Measurements from ENCODE around the gene FRMPD2.
"Not testable (repeated sequence)": the region's sequence is repeated elsewhere in the genome, so short reads cannot be mapped to it uniquely, and the experiment has no call there.

The FRMPD2 gene

DNA sequence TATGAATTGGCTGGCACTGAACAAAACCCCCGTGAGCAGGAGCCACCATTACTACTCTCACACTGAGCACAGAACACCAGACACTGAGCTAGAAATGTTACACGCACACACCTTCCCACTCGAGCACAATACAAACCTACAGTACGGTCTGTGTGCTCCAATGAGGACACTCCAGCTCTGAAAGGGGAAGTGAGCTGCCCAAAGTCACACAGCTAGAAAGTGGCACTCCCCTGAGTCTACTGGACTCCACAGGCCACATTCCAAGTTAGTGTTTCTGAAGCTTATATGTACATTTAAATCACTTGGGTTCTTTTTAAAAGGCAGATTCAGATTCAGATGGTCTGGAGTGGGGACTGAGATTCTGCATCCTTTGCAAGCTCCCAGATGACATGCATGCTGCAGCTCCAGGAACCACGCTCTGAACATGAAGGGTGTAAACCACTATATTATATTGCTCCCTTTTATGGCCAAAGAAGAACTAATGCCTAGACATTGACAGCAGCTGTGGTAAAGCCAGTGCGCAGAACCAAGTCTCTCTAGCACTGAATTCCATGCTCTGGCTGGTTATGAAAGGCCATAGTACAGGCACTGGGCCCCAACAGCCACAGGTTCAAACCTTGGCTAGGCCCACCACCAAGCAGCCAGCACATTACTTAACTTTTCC, 77.1 kb downstream of the FRMPD2 start:
- no peak for DNase-seq (ENCODE audit: low read depth)

DNA sequence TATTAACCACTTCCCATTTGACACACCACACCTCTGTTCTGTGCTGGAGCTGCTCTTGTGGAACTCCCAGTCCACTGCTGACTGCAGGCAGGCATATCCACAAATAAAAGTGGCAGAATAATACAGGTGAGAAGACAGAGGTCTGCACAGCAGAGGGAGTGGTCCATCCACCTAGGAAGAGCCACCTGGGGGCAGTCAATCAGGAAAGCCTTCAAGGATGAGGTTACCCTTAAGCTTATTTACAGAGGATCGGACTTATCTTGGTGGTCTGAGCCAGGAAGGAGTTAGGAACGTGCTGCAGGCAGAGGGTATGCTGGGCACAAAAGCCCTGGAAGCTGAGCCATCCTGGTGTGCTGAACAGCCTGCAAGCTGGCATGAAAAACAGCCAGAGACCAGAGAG, 78.7 kb downstream of the FRMPD2 start:
- no peak for DNase-seq (ENCODE audit: low read depth)

DNA sequence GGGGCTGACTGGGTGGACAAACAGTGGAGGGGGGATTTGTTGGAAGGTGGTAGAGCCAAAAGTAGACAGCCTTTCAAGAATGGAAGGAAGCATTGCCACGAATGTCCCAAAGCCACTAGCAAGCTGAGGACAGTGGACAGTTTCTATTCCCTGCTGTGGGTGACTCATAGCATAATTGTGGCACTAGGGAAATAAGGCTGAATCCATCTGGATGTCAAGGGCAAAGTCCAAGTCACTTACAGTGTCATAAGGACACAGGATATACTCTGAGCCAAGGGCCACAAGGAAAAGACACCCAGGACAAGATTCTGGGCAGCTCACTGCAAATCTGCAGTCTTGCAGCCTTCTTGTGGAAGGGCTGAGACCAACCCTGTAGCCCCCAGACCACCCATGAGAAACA, 79.7 kb downstream of the FRMPD2 start:
- DNase-seq (ENCODE audit: low read depth), result no peak

DNA sequence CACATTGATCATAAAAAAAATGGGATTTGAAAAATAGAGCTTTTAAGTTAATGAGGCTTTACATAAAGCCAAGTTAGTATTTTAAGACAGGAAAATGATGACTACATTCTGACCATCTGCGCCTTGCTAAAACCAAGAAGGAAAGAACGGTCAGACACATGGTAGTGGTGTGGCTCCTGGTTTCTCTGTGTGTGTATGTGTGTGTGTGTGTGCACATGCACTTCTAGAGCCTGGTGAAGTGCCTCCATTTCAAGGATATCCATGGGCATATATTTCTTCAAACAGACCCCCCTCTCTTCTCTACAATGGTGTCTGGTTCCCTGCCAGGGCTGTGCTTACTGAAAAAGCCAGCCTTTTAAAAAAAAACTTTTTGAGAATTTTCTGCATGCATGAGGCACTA, 80.9 kb downstream of the FRMPD2 start:
- DNase-seq (ENCODE audit: low read depth), result no peak

DNA sequence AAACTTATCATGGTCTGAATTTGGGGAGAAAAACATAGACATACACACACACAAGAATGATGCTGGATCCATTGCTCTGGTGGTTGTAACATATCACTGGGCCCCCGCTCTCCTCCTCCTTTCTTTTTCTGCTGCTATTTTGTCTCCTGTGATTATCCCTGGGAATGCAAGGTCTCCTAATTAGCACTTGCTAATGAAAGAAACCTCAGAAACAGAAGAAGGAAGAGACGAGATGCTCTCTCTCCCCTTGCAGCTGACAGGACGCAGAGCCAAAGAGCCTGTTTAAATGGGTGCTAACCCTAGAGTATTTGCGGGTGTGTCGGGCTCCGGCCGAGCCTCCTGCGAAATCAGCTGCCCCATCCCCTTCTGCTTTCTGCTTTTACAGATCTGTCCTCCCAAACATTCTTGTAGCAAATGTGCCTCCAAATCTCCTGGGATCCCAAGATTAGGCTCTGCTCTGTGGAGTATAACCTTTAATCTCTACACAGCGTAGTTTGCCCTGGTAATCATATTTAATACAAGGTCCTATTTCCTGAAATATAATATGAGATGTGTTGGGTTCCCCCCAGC, 81.5 kb downstream of the FRMPD2 start:
- DNase-seq (ENCODE audit: low read depth), result no peak

DNA sequence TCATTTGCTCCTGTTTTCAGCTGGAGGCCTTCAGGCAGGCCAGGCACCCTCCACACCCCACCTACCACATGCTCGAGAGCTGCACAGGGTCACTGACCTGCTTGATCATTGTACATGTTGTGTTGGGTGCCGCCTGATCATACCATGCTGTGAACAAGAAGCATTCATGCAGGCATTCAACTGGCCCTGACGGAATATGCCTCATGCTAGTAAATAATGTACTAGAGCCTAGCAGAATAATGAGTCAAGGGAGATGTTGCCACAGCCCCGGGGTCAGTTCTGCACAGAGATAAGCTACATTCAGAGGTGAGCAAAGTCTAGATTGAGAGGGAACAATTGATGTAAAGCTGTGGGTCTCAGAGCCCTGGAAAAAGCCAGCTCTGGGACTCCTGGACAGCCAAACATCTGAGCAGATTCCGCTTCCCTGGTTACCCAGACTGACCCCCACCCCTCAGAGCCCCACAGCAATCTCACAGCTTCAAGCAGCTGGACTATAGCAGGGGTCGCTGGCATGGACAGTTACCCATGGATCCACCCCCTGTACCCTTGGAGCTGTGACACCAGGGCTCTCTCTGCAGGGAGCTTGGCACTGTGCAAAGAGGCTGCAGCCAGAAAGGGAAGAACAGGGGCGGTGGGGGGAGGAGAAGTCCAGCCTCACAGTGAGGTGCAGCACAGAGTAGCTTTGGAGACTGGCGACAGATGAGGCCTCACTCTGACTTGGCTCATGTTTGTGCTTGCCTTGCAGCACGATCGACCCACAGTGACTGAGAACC, 86.6 kb downstream of the FRMPD2 start:
- no peak for DNase-seq (ENCODE audit: low read depth)

DNA sequence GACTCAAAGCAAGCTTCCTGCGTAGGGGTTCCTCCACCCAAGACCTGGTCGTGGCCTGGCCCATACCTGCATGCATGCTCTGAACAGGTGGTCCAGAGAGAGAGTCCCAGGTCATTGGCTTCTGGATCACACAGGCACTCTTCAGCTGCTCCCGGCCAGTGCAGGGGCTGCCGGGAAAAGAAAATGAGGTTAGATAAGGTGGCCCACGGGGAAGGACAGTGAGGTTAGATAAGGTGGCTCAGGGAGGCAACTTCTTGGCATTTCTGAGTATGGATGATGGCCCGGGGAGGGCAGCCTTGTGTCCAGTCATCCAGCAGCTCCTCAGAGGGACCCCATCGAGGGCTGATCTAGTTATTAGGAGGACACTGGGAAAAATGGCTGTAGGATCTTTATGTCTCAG, 87.4 kb downstream of the FRMPD2 start:
- DNase-seq (ENCODE audit: low read depth), result no peak

DNA sequence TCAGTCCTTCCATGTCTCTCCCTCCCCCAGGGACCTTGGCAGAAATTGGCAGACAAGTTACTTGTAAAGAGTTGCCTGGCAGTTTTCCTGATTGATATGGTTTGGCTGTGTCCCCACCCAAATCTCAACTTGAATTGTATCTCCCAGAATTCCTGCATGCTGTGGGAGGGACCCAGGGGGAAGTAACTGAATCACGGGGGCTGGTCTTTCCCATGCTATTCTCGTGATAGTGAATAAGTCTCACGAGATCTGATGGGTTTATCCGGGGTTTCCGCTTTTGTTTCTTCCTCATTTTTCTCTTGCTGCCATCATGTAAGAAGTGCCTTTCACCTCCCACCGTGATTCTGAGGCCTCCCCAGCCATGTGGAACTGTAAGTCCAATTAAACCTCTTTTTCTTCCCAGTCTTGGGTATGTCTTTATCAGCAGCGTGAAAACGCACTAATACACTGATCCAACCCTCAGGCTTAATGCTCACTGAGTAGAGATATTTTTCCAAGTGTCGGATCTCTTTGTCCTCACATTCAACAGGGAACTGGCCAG, 88.2 kb downstream of the FRMPD2 start:
- DNase-seq (ENCODE audit: low read depth), result not testable (repeated sequence)

DNA sequence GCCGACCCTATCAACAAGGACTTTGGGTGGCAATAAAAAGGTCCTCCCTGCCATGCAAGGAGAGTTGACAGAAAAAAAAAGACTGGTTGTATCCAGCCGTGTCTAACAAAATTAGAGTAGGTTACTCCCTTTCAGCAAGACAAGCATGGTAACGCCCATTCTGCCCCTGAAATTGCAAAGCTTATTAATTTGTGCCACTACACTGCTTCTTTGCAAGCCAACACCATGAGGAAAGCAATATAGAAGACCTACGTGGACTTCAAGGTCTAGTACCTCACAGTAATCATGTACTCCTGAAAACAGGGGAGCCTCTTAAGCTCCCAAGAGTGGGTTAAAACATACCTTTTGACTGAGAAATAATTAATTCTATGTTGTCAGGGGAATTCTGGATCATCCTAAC, 90.3 kb downstream of the FRMPD2 start:
- no peak for DNase-seq (ENCODE audit: low read depth)

DNA sequence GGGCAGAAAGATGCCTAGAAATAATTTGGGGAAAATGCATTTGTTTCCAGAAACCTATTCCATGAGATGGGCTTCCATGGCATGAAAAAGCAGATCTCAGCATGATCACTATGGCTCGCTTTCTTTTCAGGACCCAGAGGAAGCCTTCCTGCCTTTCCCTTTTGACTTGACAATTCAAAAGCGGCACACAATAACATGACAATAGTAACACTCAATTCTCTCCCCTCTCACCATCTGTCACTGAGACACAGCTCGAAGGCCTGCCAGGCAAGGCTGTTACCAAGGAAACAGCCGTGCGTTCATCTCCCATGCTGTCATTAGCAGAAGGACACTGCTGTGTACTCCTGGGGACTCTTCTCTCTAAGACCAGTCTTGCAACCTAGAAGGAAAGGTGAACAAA, 101.8 kb downstream of the FRMPD2 start:
- not testable (repeated sequence) for DNase-seq (ENCODE audit: low read depth)

DNA sequence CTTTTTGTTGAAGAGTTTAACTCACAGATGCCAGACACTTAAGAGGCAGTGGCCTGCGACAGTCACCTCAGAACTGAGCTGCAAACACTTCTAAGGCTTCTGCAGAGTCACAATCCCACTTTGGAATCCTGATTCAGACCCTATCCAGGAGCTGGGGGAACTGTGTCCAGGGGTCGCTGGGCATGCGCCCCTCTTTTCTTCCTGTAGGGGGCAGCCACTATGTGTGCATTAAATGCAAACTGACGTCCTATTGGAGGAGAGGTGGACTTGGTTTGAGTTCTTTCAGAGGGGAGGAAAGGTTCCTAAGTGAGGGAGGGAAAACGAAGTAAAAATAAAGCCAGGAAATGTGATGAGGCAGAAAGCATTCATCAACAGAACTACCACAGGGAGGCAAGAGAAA, 113.8 kb downstream of the FRMPD2 start:
- not testable (repeated sequence) for DNase-seq (ENCODE audit: low read depth)

DNA sequence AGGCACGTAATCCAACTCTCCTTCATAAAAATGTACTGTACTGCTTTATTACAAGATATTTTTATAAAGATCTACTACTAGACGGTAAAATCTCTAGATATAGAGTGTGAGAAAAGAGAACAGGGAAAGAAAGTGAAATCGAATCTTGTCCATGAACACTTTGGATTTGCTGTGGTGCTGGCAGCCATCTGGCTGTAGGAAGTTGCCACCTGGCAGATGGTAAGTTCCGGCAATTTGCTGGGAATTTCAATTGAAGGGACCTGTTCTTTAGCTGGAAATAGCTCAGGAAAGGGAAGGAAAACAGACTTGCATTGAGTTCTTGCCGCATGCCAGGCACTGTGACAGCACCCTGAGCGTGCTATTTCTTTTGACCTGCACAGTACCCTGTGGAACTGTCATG, 114.3 kb downstream of the FRMPD2 start:
- DNase-seq (ENCODE audit: low read depth), result not testable (repeated sequence)

DNA sequence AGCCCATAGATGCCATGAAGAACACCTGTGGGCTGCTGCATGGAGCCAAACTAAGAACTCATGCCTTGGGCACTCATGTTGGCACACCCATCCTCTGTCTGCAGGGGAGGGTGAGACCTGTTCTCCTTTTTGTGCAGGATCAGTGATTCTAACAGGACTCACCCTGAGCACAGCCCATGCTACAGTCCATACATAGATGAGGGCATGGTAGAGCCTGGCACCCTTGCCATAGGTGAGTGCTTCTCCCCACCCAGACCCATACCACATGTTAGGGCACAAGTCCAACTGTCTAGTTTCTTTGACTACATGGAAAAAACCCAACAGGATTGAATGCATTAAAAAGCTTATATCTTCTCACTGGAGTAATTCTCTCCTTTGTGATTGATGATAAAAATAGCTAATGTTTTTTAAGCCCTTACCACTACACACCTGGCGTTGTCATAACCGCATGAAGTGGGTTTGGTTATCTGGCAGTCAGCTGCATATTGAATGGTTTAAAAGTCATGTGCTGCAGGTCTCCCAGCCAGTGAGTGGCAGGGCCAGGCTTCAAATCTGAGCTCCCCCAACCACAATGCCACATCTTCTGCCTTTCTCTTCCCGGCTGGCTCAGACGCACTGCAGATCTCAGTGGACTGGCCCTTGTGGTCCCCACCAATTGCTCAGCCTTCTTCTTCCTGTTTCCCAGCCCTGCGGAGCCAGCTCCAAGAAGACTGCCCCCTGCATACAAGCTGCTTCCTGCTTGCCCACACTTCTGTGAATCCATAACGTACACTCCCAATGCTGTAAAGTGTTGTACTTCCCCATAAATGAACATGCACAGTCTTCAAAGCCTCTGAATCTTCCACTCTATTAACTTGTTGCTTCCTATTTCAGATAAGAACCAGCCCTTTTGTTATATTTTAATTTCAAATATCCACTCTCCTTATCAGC, 120.0 kb downstream of the FRMPD2 start:
- DNase-seq (ENCODE audit: low read depth), result not testable (repeated sequence)

DNA sequence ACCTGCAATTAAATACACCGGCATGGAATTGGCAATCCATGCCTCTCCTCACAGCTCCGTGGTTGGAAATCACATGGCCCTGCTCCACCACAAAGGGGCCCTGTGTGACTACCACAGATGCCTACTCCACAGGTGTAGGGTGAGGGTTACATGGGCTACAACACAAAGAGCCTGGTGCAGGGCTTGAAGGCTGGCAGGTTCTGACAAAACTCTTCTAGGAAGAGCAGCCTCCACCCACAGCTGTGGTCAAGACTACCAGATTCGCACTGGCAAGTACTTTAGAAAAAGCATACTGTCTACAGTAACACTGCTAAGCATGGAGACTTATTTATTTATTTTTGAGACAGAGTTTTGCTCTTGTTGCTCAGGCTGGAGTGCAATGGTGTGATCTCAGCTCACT, 126.9 kb downstream of the FRMPD2 start:
- DNase-seq (ENCODE audit: low read depth), result not testable (repeated sequence)

DNA sequence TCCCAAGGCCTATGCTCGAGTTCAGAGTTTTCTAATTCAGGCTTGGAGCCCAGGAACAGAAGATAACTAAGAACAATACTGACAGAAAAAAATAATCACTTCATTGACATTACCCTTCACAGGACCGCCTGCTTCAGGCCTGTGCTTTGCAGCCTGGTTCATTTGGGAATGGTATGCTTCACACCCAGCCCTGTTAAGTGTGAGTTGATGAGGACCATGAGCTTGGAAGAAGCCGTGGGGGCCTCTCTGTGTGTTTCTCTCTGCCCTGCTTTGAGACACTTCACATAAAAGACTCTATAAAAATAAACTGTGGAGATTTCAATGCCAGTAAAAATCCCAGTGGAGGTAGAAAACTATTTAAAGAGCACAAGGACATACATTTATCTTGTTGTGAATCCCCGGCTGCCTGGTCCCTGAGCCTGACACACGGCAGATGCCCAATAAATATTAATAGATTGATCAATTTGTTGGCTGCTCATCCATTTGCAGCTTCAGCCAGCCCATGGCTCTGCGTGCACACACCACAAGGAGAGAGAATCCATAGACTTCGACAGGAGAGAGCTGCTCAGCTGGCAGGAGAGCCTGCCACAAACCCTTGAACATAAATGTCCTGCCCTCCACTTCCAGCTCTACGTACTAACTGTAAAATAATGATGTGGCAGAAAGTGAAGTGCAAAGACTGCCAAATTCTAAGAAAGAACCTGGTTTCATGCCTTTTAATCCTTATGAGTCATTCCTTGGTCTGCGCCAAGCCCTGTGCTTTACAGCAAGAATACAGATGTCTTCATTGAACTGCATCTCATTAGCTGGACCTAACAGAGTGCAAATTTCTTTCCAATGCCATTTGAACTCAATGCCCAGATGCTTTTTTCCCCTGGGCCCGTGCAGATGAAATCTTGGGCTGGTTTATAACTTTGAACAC, 130.5 kb downstream of the FRMPD2 start:
- not testable (repeated sequence) for DNase-seq (ENCODE audit: low read depth)

DNA sequence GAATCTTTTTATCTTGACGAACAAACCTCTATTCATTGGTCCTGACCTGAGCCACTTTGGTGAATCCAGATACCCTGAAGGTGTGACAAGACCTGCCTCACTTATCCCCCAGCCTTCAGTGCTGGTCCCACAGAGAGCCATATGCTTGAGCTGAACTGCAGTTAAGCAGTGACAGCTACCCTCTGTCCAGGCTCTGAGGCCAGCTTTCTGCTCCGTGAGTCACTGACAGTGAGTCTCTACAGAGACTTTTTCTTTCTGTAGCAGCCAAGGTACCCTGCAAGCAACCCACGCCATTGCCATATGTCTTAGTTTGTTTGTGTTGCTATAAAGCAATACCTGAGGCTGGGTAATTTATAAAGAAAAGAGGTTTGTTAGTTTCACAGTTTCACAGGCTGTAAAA, 133.5 kb downstream of the FRMPD2 start:
- not testable (repeated sequence) for DNase-seq (ENCODE audit: low read depth)

DNA sequence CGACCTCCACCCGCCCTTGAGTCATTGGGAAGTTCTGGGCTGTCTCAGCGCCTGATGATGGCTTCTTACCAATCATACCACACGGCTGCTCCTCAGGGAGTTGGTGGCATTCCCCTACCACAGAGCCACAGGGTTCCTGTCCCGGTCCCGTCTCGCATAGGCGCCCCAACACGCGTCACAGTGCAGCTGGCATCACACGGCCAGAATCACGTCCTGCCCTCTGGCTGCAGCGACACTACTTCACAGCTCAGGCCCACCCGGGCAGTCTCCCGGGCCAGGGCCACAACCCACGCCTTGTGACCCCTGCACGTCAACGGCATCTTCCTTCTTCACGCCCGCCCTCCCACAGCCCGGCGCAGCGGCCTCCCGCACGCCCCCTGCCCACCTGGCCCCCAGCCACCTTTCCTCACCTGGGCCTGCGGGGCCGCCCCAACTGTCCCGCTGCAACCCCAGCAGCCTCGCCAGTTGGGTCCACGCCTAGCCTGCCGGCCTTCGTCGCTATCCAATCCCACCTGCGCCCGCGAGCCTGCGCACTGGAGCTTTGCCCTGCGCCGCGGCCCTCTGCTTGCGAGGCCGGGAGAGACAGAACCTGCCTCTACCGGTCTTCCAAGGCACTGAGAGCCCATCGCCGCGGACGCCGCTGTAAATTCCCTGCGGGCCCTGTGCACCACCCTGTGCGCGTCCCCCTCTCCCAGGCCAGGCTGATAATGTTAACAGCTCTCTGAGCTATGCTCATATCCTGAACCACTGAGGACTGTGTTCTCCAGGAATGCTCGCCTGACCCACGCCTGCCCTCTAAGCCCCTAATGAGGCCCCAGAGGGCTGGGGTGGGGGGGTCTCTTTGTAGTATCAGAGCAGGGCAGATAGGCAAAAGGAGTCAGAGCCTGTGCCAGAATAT, 134.3 kb downstream of the FRMPD2 start:
- DNase-seq (ENCODE audit: low read depth), result not testable (repeated sequence)

DNA sequence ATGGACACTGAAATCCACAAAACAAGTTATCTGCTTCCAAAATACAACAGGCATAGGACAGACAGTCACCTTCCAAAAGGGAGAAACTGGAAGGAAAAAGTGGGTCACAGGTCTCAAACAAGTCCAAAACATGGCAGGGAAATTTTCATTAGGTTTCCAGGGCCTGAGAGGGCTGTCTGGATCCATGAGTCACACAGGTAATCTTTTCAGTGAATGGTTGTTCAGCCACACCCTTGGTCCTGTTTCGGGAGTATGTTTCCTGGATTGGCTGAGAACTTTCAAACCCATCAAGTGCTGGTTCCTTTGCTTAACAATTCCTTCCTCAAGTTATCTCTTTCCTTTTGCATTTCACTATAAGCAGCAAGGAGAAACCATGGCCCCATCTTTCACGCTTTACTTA, 145.5 kb downstream of the FRMPD2 start:
- not testable (repeated sequence) for DNase-seq (ENCODE audit: low read depth)

DNA sequence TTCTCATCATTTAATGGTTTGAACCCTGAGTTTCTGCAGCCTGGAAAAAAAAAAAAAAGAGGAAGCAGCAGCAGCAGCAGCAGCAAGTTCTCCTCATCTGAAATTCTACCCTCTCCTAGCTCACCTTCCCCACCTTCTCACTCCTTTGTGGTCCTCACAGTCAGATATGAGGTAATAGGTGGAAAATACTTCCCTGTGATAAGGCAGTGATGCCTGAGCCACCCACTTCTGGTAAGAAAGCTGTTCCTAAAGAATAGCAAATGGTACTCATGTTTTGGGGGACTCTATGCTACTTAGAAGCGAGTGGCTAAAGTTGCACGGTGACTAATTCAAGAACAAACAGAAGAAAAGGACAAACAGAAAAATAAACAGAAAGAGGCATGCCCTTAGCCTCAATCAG, 148.2 kb downstream of the FRMPD2 start:
- DNase-seq (ENCODE audit: low read depth), result not testable (repeated sequence)

DNA sequence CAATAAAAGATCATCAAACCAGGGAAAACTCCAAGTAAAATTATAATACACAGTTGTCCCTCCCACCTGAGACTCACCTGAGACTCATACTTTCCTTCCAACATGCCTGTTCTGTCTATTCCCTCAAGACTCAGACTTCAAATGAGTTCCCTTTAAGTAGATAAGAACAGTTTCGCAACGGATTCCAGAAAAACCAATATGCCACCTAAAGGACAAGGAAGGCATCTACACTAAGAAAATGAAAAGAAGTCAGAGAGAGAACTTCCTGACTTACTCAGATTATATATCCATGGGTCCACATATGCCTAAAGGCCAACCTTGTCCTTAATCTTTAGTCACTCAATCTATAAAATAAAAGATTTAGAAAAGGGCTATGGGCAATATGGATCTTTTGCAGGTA, 148.9 kb downstream of the FRMPD2 start:
- not testable (repeated sequence) for DNase-seq (ENCODE audit: low read depth)
